Tibial nerve (tissue), 4 donors: ENCODE data around the gene CFAP251. TPM values are rescaled to one million over a fixed set of nuclear protein-coding genes. Genes with fewer than 3 reads are reported as not detected.
"Not testable (repeated sequence)": the region's sequence is repeated elsewhere in the genome, so short reads cannot be mapped to it uniquely, and the experiment has no call there.

Experiments
- DNase-seq, 2 donors: peaks; one replicate each; pipeline ENCODE4 v3.0.0-alpha.2; 2019; ENCODE audit warnings: low spot score in 2 of 2
- H3K27ac ChIP-seq, 4 donors: fragments of 200-600 bp; sonication (generic) in 3 of 4; one replicate each; pipeline ENCODE4 v1.5.1; 2017 to 2019; ENCODE audit warnings: mild to moderate bottlenecking in 1 of 4
- H3K27me3 ChIP-seq, 2 donors: fragments of 200-600 bp; sonication (generic) in 1 of 2; one replicate each; pipeline versions ENCODE4 v1.5.1 to v1.6.0; 2017 to 2019
- H3K36me3 ChIP-seq, 3 donors: fragments of 200-600 bp; sonication (generic); one replicate each; pipeline ENCODE4 v1.5.1; 2018 to 2019
- H3K4me1 ChIP-seq, 4 donors: fragments of 200-600 bp; sonication (generic) in 3 of 4; one replicate each; pipeline ENCODE4 v1.5.1; 2017 to 2019
- H3K4me3 ChIP-seq, 4 donors: fragments of 200-600 bp; sonication (generic) in 3 of 4; one replicate each; pipeline ENCODE4 v1.5.1; 2017 to 2019; ENCODE audit warnings: mild to moderate bottlenecking in 1 of 4, moderate library complexity in 1 of 4
- H3K9me3 ChIP-seq, 4 donors: fragments of 200-600 bp; sonication (generic) in 3 of 4; one replicate each; pipeline ENCODE4 v1.5.1; 2017 to 2019
- EP300 ChIP-seq, 2 donors: sonication (generic); formaldehyde crosslinking; IDR thresholded peaks; one replicate each; pipeline ENCODE4 v1.6.1; 2017; ENCODE audit warnings: antibody characterized with exemption in 2 of 2, mild to moderate bottlenecking in 1 of 2
- POLR2A ChIP-seq, 2 donors: fragments of 450-650 bp; IDR thresholded peaks; one replicate each; pipeline ENCODE4 v1.6.1; 2017; ENCODE audit warnings: antibody characterized with exemption in 2 of 2, mild to moderate bottlenecking in 2 of 2, moderate library complexity in 2 of 2
- WGBS, 2 donors: methylation state at CpG; one replicate each; pipeline ENCODE4 v1.1.5; 2018; 5-methylcytosine and 5-hydroxymethylcytosine counted together
- total RNA-seq, 4 donors: library from RNA; depleted of rRNA; stranded (reverse); fragments of >200 nt; gene quantifications; one replicate each; pipeline ENCODE4 v1.1.0, GENCODE V29; 2016
- TF ChIP-seq, protein P1 (sequence below), 5 experiments: fragments of 200-600 bp in 3 of 5; fragments of 450-650 bp in 2 of 5; sonication (generic) in 3 of 5; IDR thresholded peaks; one replicate each; pipeline ENCODE4 v1.5.1; 2016 to 2019; ENCODE audit warnings: antibody characterized with exemption in 5 of 5, mild to moderate bottlenecking in 3 of 5, moderate library complexity in 2 of 5

Gene CFAP251
- total RNA-seq, 4 donors from 2014 or later: 3.0 to 5.4 (median 3.9) TPM

- TF ChIP-seq, protein P1, sequence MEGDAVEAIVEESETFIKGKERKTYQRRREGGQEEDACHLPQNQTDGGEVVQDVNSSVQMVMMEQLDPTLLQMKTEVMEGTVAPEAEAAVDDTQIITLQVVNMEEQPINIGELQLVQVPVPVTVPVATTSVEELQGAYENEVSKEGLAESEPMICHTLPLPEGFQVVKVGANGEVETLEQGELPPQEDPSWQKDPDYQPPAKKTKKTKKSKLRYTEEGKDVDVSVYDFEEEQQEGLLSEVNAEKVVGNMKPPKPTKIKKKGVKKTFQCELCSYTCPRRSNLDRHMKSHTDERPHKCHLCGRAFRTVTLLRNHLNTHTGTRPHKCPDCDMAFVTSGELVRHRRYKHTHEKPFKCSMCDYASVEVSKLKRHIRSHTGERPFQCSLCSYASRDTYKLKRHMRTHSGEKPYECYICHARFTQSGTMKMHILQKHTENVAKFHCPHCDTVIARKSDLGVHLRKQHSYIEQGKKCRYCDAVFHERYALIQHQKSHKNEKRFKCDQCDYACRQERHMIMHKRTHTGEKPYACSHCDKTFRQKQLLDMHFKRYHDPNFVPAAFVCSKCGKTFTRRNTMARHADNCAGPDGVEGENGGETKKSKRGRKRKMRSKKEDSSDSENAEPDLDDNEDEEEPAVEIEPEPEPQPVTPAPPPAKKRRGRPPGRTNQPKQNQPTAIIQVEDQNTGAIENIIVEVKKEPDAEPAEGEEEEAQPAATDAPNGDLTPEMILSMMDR (IDR thresholded peaks at IDR 0.05): no peak
- TF ChIP-seq POLR2A (IDR thresholded peaks at IDR 0.05) (no peak), EP300 (IDR thresholded peaks at IDR 0.05) (no peak)
- Histone ChIP-seq H3K4me3 (no peak overlapping the region), H3K27ac (no peak overlapping the region), H3K9me3 (no peaks in the 10 kb centered on the region), H3K27me3 (no peaks in the 10 kb centered on the region), H3K4me1 (no peaks in the 10 kb centered on the region), H3K36me3 (no peaks in the 10 kb centered on the region)
- WGBS, 2 donors: 91 to 92% methylated on average over 6 of the region's 6 CpGs
- no peak for DNase-seq
Observed at GRCh38 chr12:121873216-121873569, 45.2 kb upstream of the CFAP251 start.

- Histone ChIP-seq H3K9me3 (no peaks in the 10 kb centered on the region), H3K27ac (no peak overlapping the region), H3K4me1 (no peaks in the 10 kb centered on the region), H3K36me3 (no peaks in the 10 kb centered on the region), H3K4me3 (no peak overlapping the region), H3K27me3 (no peaks in the 10 kb centered on the region)
- WGBS, 2 donors: 80 to 89% methylated on average over 6 of the region's 6 CpGs
- TF ChIP-seq EP300 (IDR thresholded peaks at IDR 0.05) (no peak), POLR2A (IDR thresholded peaks at IDR 0.05) (no peak)
- TF ChIP-seq, protein P1 (IDR thresholded peaks at IDR 0.05): no peak
- DNase-seq: no peak
Observed at GRCh38 chr12:121874071-121874470, 44.3 kb upstream of the CFAP251 start.

DNA sequence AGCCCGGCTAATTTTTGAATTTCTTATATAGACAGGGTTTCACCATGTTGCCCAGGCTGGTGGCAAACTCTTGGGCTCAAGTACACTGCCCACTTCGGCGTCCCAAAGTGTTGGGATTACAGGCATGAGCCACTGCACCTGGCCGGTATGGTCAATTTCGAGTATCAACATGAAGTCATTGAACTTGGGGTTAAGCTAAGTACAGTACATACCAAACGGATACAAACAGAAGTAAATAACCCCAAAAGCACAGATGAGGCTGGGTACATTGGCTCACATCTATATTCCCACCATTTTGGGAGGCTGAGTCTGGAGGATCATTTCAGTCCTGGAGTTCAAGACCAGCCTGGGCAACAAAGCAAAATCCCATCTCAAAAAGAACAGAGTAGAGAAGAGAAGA is 42.8 kb upstream of the CFAP251 start:
- no peaks in the 10 kb centered on the region for H3K36me3 ChIP-seq
- H3K27me3 ChIP-seq: no peaks in the 10 kb centered on the region
- no peak overlapping the region for H3K27ac ChIP-seq
- no peaks in the 10 kb centered on the region for H3K9me3 ChIP-seq
- no peak overlapping the region for H3K4me3 ChIP-seq
- 85 to 90% methylated on average over 6 of the region's 6 CpGs for whole genome bisulfite sequencing, 2 donors
- no peaks in the 10 kb centered on the region for H3K4me1 ChIP-seq
- TF ChIP-seq, protein P1 (IDR thresholded peaks at IDR 0.05): no peak
- TF ChIP-seq POLR2A (IDR thresholded peaks at IDR 0.05) (no peak), EP300 (IDR thresholded peaks at IDR 0.05) (no peak)
- DNase-seq: no peak

- H3K4me3 ChIP-seq, H3K36me3 ChIP-seq, H3K4me1 ChIP-seq, H3K9me3 ChIP-seq, H3K27ac ChIP-seq, H3K27me3 ChIP-seq, DNase-seq: not testable (repeated sequence)
- 87 to 88% methylated on average over 8 of the region's 8 CpGs for WGBS, 2 donors
Observed at GRCh38 chr12:121876080-121876447, 42.3 kb upstream of the CFAP251 start.

- H3K27ac ChIP-seq: no peak overlapping the region
- H3K9me3 ChIP-seq: no peaks in the 10 kb centered on the region
- no peak for DNase-seq
- WGBS, 2 donors: 46 to 54% methylated on average over 4 of the region's 4 CpGs
- H3K4me1 ChIP-seq: peaks cover 0 to 7% (median 0%) of the 10 kb centered on the region in 4 donors
- TF ChIP-seq POLR2A (IDR thresholded peaks at IDR 0.05): no peak
- TF ChIP-seq, protein P1 (IDR thresholded peaks at IDR 0.05): no peak
- TF ChIP-seq EP300 (IDR thresholded peaks at IDR 0.05): no peak
- H3K4me3 ChIP-seq: no peak overlapping the region
- H3K36me3 ChIP-seq: no peaks in the 10 kb centered on the region
- no peaks in the 10 kb centered on the region for H3K27me3 ChIP-seq
Observed at GRCh38 chr12:121883315-121883660, 35.1 kb upstream of the CFAP251 start.

GRCh38 chr12:121885129-121885528 is 33.3 kb upstream of the CFAP251 start:
- H3K36me3 ChIP-seq, H3K27ac ChIP-seq, H3K4me3 ChIP-seq, DNase-seq, H3K9me3 ChIP-seq, H3K27me3 ChIP-seq: not testable (repeated sequence)
- H3K4me1 ChIP-seq: peaks cover 0 to 16% (median 9%) of the 10 kb centered on the region in 4 donors
- 88% methylated on average over 11 of the region's 11 CpGs for WGBS, 2 donors
